PC-3 (cell line): ENCODE results near the gene ZNF516. TPM values are rescaled to one million over a fixed set of nuclear protein-coding genes. Genes with fewer than 3 reads are reported as not detected.

Experiments
- ATAC-seq: fragments of 200-7000 bp; cut with Tn5 transposase; 2 replicates; pipeline ENCODE4 v1.9.1; 2020; ENCODE audit warnings: mild to moderate bottlenecking, moderate library complexity
- BruUV-seq: library from RNA; stranded (reverse); fragments of 400-500 nt; replicated peaks from 2 replicates; lab custom pipeline; 2021; lab: Mats Ljungman, UMichigan
- CTCF ChIA-PET: fragments of 300-600 bp; sonication (Branson Sonifier 250); formaldehyde crosslinking; loops from one replicate; lab custom pipeline; 2022; ENCODE audit warnings: antibody characterized with exemption; lab: Charles Lee
- POLR2A ChIA-PET: fragments of 300-600 bp; sonication (Branson Sonifier 250); formaldehyde crosslinking; loops from one replicate; lab custom pipeline; 2022; ENCODE audit warnings: antibody characterized with exemption; ENCODE audit not compliant: unreplicated experiment; lab: Charles Lee
- DNase-seq: peaks from one replicate; pipeline ENCODE4 v3.0.0-alpha.2; 2015
- H2AFZ ChIP-seq: fragments of 300-600 bp; sonication (generic); 2 replicates; pipeline ENCODE4 v1.6.0; 2016; ENCODE audit warnings: antibody characterized with exemption, low read length
- H3F3A ChIP-seq: fragments of 300-600 bp; sonication (generic); one replicate; pipeline ENCODE4 v1.6.0; 2017; ENCODE audit warnings: antibody characterized with exemption, low read length, control low read depth, mild to moderate bottlenecking; ENCODE audit not compliant: unreplicated experiment
- H3K27ac ChIP-seq: fragments of 300-600 bp; sonication (generic); 2 replicates; pipeline ENCODE4 v1.5.1; 2016; ENCODE audit warnings: mild to moderate bottlenecking, low read length
- H3K27me3 ChIP-seq: fragments of 300-600 bp; sonication (generic); 2 replicates; pipeline ENCODE4 v1.6.1; 2016; ENCODE audit warnings: low read length, mixed read lengths
- H3K36me3 ChIP-seq: fragments of 300-600 bp; sonication (generic); 2 replicates; pipeline ENCODE4 v1.6.1; 2016; ENCODE audit warnings: low read depth, mixed run types, low read length, mixed read lengths
- H3K4me1 ChIP-seq: fragments of 300-600 bp; sonication (generic); 2 replicates; pipeline ENCODE4 v1.5.1; 2016; ENCODE audit warnings: low read length; ENCODE audit not compliant: insufficient read depth
- H3K4me2 ChIP-seq: fragments of 300-600 bp; sonication (generic); 2 replicates; pipeline ENCODE4 v1.6.0; 2016; ENCODE audit warnings: low read length
- H3K4me3 ChIP-seq: fragments of 300-600 bp; sonication (generic); 2 replicates; pipeline ENCODE4 v1.5.1; 2016; ENCODE audit warnings: mild to moderate bottlenecking, low read length, mixed read lengths
- H3K79me2 ChIP-seq: fragments of 300-600 bp; sonication (generic); 2 replicates; pipeline ENCODE4 v1.6.1; 2017; ENCODE audit warnings: low read length, mixed read lengths
- H3K9ac ChIP-seq: fragments of 300-600 bp; sonication (generic); 2 replicates; pipeline ENCODE4 v1.6.0; 2016; ENCODE audit warnings: mild to moderate bottlenecking, low read length
- H3K9me2 ChIP-seq: fragments of 300-600 bp; sonication (generic); replicated peaks from 2 replicates; pipeline ENCODE4 v1.6.1; 2016; ENCODE audit warnings: mixed run types, low read length, mixed read lengths
- H3K9me3 ChIP-seq: fragments of 300-600 bp; sonication (generic); 2 replicates; pipeline ENCODE4 v1.6.1; 2016; ENCODE audit warnings: low read length, mixed read lengths
- H4K20me1 ChIP-seq: fragments of 300-600 bp; sonication (generic); 2 replicates; pipeline ENCODE4 v1.6.1; 2016; ENCODE audit warnings: low read length, mixed read lengths
- EZH2 ChIP-seq: fragments of 300-600 bp; sonication (generic); IDR thresholded peaks from one replicate; pipeline ENCODE4 v1.6.1; 2017; ENCODE audit warnings: antibody characterized with exemption, mild to moderate bottlenecking, low read length; ENCODE audit not compliant: unreplicated experiment
- EZH2phosphoT487 ChIP-seq: fragments of 300-600 bp; sonication (generic); IDR thresholded peaks from 2 replicates; pipeline ENCODE4 v1.6.1; 2018; ENCODE audit warnings: mild to moderate bottlenecking, antibody characterized with exemption, low read length, borderline replicate concordance
- intact Hi-C: fragments of 100-400 bp; cut with micrococcal nuclease; formaldehyde crosslinking; loops from 2 replicates; pipeline ENCODE4 v1.9.0; 2023
- total RNA-seq: library from RNA; depleted of rRNA; stranded (reverse); fragments of >200 nt; gene quantifications from 2 replicates; pipeline ENCODE4 v1.2.3, GENCODE V29; 2014
- TF ChIP-seq, protein P1 (sequence below): fragments of 300-600 bp; sonication (generic); conservative IDR thresholded peaks from 2 replicates; pipeline ENCODE4 v1.5.1; 2017; ENCODE audit warnings: antibody characterized with exemption, low read depth, mild to moderate bottlenecking, low read length

The ZNF516 gene
- total RNA-seq, 1 experiment from 2014 or later: 4.0 TPM

DNA sequence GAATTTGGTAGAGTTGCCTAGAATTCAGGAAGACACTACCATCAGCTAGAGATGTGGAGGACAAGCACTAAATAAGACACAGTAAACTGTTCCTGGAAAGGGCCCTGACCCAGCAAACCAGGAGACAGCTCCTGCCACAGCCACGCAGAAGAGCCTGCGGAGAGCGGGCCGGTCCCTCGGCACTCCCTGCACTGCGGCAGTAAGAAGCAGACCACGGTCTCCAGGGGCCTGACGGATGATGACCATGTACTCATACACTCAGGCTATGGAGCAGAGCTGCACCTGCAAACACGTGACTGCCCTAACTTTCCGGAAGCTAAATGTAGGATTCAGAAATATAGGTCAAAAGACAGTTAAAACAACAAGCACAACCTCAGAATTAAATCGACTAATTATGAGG, 72.9 kb downstream of the ZNF516 start:
- Histone ChIP-seq H3K79me2 (no peaks in the 10 kb centered on the region), H3K4me2 (no peak overlapping the region), H3K4me3 (no peak overlapping the region), H2AFZ (no peak overlapping the region), H3K27ac (no peak overlapping the region), H3K9ac (no peak overlapping the region), H3K27me3 (peaks cover 39% of the 10 kb centered on the region), H3K9me2 (no peaks in the 10 kb centered on the region), H4K20me1 (no peaks in the 10 kb centered on the region), H3K4me1 (no peaks in the 10 kb centered on the region), H3F3A (no peaks in the 10 kb centered on the region), H3K9me3 (no peaks in the 10 kb centered on the region), H3K36me3 (no peaks in the 10 kb centered on the region)
- ChIA-PET CTCF (interaction anchor here (0.5 kb wide), 1 partner anchor 14 kb away, joined by 3 read pairs; no protein-coding TSS in a partner anchor), POLR2A (no interaction called here)
- TF ChIP-seq EZH2 (no peak), EZH2phosphoT487 (no peak)
- TF ChIP-seq, protein P1, sequence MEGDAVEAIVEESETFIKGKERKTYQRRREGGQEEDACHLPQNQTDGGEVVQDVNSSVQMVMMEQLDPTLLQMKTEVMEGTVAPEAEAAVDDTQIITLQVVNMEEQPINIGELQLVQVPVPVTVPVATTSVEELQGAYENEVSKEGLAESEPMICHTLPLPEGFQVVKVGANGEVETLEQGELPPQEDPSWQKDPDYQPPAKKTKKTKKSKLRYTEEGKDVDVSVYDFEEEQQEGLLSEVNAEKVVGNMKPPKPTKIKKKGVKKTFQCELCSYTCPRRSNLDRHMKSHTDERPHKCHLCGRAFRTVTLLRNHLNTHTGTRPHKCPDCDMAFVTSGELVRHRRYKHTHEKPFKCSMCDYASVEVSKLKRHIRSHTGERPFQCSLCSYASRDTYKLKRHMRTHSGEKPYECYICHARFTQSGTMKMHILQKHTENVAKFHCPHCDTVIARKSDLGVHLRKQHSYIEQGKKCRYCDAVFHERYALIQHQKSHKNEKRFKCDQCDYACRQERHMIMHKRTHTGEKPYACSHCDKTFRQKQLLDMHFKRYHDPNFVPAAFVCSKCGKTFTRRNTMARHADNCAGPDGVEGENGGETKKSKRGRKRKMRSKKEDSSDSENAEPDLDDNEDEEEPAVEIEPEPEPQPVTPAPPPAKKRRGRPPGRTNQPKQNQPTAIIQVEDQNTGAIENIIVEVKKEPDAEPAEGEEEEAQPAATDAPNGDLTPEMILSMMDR: no peak
- DNase-seq: no peak
- intact Hi-C loops: no loop called here
- BruUV-seq: no TSS peak
- no peak for ATAC-seq

DNA sequence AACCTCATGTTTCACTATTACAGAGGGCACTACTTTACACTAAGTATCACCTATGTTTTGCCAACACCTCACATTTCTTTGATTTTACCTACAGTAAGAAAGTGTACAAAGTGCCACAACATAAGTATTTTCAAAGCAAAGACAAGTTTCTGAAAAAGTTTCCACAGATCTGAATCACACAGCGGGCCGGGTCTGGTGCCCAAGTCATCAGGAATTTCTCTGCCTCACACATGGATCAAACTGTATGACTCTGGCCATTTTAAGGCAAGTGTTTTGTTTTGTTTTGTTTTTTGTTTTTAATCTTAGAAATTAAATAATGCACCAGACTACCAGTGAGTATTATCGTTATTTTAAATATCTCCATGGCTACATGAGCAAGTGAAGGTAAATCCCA, 73.4 kb downstream of the ZNF516 start:
- DNase-seq (no peak), ATAC-seq (no peak)
- Histone ChIP-seq H3K9ac (no peak overlapping the region), H3F3A (no peaks in the 10 kb centered on the region), H3K9me2 (no peaks in the 10 kb centered on the region), H3K79me2 (no peaks in the 10 kb centered on the region), H3K36me3 (no peaks in the 10 kb centered on the region), H3K9me3 (no peaks in the 10 kb centered on the region), H2AFZ (no peak overlapping the region), H3K4me2 (no peak overlapping the region), H3K4me3 (no peak overlapping the region), H4K20me1 (no peaks in the 10 kb centered on the region), H3K27me3 (peaks cover 43% of the 10 kb centered on the region), H3K27ac (no peak overlapping the region), H3K4me1 (no peaks in the 10 kb centered on the region)
- CTCF ChIA-PET: no interaction called here
- POLR2A ChIA-PET: no interaction called here
- intact Hi-C loops: no loop called here
- BruUV-seq: no TSS peak
- TF ChIP-seq EZH2 (no peak), EZH2phosphoT487 (no peak)
- TF ChIP-seq, protein P1: no peak

GRCh38 chr18:76420898-76421684, 74.0 kb downstream of the ZNF516 start:
- ChIA-PET CTCF (no interaction called here), POLR2A (no interaction called here)
- no peak overlapping the region for H3K4me2 ChIP-seq
- H3K9ac ChIP-seq: no peak overlapping the region
- ATAC-seq: no peak
- TF ChIP-seq, protein P1: no peak
- no peak for TF ChIP-seq EZH2
- no peak for TF ChIP-seq EZH2phosphoT487
- no peaks in the 10 kb centered on the region for H3F3A ChIP-seq
- intact Hi-C loops: no loop called here
- H4K20me1 ChIP-seq: no peaks in the 10 kb centered on the region
- no peaks in the 10 kb centered on the region for H3K79me2 ChIP-seq
- no peak overlapping the region for H3K27ac ChIP-seq
- no peak overlapping the region for H2AFZ ChIP-seq
- no peaks in the 10 kb centered on the region for H3K4me1 ChIP-seq
- no peaks in the 10 kb centered on the region for H3K36me3 ChIP-seq
- H3K9me2 ChIP-seq: no peaks in the 10 kb centered on the region
- H3K27me3 ChIP-seq: peaks cover 48% of the 10 kb centered on the region
- no peak for DNase-seq
- H3K9me3 ChIP-seq: no peaks in the 10 kb centered on the region
- no peak overlapping the region for H3K4me3 ChIP-seq
- BruUV-seq: no TSS peak
